ENCODE measurements around the gene CDCA8.

- TF ChIP-seq POLR2A (IDR thresholded peaks at IDR 0.05; ENCODE audit: low read depth, low read length) (no peak), CTCF (IDR thresholded peaks at IDR 0.05; ENCODE audit: extremely low read depth in 1 of 2, insufficient read depth in 1 of 2, low read depth in 1 of 2, low read length in 2 of 2) (no peak), POLR2AphosphoS5 (IDR thresholded peaks at IDR 0.05; ENCODE audit: insufficient read depth, low read depth, low read length) (no peak), FOS (IDR thresholded peaks at IDR 0.05; ENCODE audit: borderline replicate concordance, insufficient read depth, low read length) (no peak), EZH2 (IDR thresholded peaks at IDR 0.05; ENCODE audit: borderline replicate concordance, low read depth, low read length, severe bottlenecking) (no peak)
These were observed 33.7 kb downstream of the CDCA8 start for GRCh38 chr1:37725851-37726613.

All from endothelial cell of umbilical vein (primary cell).